Endothelial cell (in vitro differentiated cells): ENCODE measurements around the gene ENKD1. TPM values are rescaled to one million over a fixed set of nuclear protein-coding genes. Genes with fewer than 3 reads are reported as not detected.
A peak's percentile ranks its signal among the peaks of the same experiment; 100 is the strongest.

Experiments
- DNase-seq: peaks from one replicate; pipeline ENCODE4 v3.0.0; 2021; ENCODE audit warnings: low spot score
- H3K27ac Mint-ChIP-seq: one replicate; pipeline ENCODE4 v1.8.0; 2021; ENCODE audit warnings: mixed read lengths, inconsistent platforms; ENCODE audit not compliant: unreplicated experiment
- H3K27me3 Mint-ChIP-seq: one replicate; pipeline ENCODE4 v1.8.0; 2021; ENCODE audit warnings: mild to moderate bottlenecking, moderate library complexity, mixed read lengths, inconsistent platforms; ENCODE audit not compliant: unreplicated experiment
- H3K36me3 Mint-ChIP-seq: one replicate; pipeline ENCODE4 v1.8.0; 2021; ENCODE audit warnings: mild to moderate bottlenecking, low read depth, mixed read lengths, inconsistent platforms; ENCODE audit not compliant: unreplicated experiment
- H3K4me1 Mint-ChIP-seq: one replicate; pipeline ENCODE4 v1.8.0; 2021; ENCODE audit warnings: mild to moderate bottlenecking, mixed read lengths, inconsistent platforms; ENCODE audit not compliant: unreplicated experiment
- H3K4me3 Mint-ChIP-seq: one replicate; pipeline ENCODE4 v1.8.0; 2021; ENCODE audit warnings: mild to moderate bottlenecking, mixed read lengths, inconsistent platforms; ENCODE audit not compliant: unreplicated experiment
- H3K9me3 Mint-ChIP-seq: one replicate; pipeline ENCODE4 v1.8.0; 2021; ENCODE audit warnings: mixed read lengths, inconsistent platforms; ENCODE audit not compliant: unreplicated experiment
- total RNA-seq: library from RNA; stranded (reverse); fragmentation: NEBNext Ultra II Directional; extraction: Animal tissue kit (Norgen Biotek cat#: 25700); gene quantifications from one replicate; pipeline ENCODE4 v1.2.1, GENCODE V29; 2021; ENCODE audit not compliant: unreplicated experiment
- TF ChIP-seq, protein P1 (sequence below): fragments of 200-600 bp; sonication (generic); IDR thresholded peaks from one replicate; pipeline ENCODE4 v1.5.0; 2021; ENCODE audit warnings: antibody characterized with exemption; ENCODE audit not compliant: unreplicated experiment

The ENKD1 gene
- total RNA-seq, 1 donor from 2014 or later = 9.9 TPM

DNA sequence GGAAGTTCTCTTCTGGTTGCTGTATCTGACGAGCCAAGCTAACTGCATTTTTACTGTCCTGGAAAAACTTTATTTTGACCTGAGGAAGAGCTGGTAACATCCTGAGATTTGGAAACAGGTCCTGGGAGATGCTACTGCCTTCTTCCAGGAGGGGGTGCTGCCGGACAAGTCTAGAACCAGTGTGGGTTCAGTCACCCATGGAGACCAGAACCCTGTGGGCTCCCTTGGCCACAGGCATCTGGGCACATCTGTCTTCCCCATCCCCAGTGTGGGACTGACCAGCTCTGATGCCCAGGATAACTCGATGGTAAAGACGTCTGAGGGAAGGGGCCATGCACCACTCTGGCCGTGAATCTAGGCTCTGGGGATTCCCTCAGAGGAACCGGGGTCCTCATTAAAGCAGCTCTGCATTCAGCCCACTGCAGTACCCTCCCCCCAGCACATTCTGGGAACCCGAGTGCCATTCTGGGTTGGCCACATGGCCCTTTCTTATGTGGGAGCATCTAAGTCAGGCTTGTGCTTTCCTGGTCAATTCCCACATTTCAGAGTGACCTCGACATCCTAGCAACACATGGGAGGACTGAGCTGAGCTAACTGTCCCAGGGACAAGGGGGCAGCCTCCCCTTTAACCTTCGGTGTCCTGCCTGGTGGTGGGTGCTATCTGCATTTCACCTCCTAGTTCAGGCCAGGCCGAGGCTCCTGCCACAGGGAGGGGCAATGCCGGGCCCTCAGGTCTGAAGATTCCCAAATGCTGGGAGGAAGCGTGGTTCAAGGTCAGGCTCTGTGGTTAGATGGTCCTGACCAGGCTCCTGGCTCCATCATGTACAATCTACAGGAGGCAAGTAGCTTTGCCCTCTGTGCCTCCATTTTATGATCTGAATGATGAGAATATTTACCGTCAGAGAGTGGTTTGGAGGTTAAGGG, 6.5 kb upstream of the ENKD1 start:
- Mint-ChIP-seq H3K4me1 (peaks cover 30% of the 10 kb centered on the region), H3K36me3 (peaks cover 8% of the 10 kb centered on the region), H3K27ac (peak overlapping the region; percentile 87), H3K4me3 (peak overlapping the region; percentile 72), H3K27me3 (peaks cover 10% of the 10 kb centered on the region), H3K9me3 (no peaks in the 10 kb centered on the region)
- TF ChIP-seq, protein P1, sequence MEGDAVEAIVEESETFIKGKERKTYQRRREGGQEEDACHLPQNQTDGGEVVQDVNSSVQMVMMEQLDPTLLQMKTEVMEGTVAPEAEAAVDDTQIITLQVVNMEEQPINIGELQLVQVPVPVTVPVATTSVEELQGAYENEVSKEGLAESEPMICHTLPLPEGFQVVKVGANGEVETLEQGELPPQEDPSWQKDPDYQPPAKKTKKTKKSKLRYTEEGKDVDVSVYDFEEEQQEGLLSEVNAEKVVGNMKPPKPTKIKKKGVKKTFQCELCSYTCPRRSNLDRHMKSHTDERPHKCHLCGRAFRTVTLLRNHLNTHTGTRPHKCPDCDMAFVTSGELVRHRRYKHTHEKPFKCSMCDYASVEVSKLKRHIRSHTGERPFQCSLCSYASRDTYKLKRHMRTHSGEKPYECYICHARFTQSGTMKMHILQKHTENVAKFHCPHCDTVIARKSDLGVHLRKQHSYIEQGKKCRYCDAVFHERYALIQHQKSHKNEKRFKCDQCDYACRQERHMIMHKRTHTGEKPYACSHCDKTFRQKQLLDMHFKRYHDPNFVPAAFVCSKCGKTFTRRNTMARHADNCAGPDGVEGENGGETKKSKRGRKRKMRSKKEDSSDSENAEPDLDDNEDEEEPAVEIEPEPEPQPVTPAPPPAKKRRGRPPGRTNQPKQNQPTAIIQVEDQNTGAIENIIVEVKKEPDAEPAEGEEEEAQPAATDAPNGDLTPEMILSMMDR = no peak
- peak; percentile 77 for DNase-seq

DNA sequence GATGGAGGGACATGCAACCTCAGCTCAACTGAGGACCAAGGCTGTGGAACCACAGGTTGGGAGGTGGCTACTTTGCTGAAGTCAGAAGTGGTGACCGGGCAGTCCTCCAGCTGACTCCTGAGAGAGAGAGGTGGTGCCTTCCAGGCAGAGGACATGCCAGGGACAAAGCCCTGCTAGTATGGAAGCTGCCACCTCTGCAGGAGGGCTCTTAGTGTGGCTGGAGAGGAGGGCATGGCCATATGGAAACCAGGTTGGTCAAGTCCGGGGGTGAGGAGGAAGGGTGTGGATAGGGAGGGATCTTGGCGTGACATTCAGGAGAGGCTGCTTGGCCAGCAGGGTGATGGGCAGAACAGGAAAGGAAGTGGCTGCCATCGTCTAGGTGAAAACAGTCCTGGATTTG, 5.8 kb upstream of the ENKD1 start:
- Mint-ChIP-seq H3K4me3 (peak overlapping the region; percentile 72), H3K4me1 (peaks cover 30% of the 10 kb centered on the region), H3K36me3 (peaks cover 8% of the 10 kb centered on the region), H3K27me3 (peaks cover 10% of the 10 kb centered on the region), H3K27ac (peak overlapping the region; percentile 72), H3K9me3 (no peaks in the 10 kb centered on the region)
- DNase-seq = no peak
- TF ChIP-seq, protein P1 = no peak

DNA sequence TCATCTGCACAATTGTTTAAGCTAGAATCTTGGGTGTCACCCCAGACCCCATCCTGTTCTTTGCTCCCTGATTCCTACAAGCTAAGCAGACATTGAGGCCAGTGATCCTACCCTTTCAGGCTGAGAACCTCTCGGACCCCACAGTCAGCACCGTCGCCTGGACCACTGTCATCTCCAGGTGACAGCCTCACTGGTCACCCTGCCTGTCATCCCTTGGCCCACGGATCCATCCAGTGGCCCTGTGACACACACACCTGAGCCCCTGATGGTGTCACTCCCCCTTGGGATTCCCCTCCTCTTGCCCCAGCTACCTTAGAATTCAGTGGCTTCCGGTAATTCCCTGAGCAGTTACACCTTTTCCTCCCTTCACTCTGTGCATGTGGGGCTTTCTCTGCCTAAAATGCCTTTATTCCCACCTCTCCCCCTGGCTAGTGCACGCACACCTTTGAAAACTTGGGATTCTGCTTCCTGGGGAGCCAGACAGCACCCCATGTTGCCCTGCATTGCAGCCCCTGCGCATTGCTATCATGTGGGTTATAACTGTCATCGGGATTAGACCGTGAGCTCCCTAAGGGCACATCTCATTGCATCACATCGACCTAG, 3.0 kb upstream of the ENKD1 start:
- Mint-ChIP-seq H3K27me3 (peaks cover 13% of the 10 kb centered on the region), H3K27ac (no peak overlapping the region), H3K4me1 (peaks cover 29% of the 10 kb centered on the region), H3K36me3 (peaks cover 8% of the 10 kb centered on the region), H3K9me3 (no peaks in the 10 kb centered on the region), H3K4me3 (no peak overlapping the region)
- no peak for DNase-seq
- TF ChIP-seq, protein P1 = no peak

DNA sequence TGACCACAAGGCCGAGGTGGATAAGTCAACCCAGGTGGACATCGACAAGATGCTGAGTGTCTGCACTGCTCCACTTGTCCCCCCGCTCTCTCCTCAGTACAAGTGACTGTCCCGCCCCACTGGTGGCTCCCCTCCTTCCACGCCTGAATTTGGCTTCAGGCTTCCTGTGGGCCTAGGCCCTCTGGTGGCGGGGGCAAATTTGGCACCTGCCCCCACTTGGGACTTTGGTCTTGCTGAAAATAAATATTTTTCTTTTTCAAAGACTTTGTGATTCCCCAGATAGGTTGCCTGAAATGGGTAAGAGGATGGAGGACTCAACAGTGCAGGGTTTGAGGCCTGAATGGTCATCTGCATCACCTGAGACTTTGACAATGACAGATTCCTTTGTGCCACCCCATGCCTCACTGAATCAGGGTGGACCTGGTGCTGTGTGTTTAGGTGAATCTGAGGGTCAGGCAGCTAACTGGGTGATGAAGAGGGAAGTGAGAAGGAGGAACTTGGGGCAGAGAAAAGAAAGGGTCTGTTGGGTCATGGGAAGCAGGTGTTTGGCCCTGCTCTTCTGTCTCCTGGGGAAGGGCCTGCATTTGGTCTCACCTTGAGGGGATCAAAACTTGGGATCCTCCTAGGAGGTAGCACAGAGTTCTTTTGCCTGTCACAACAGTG, 2.1 kb upstream of the ENKD1 start:
- H3K36me3 Mint-ChIP-seq = peaks cover 14% of the 10 kb centered on the region
- H3K27me3 Mint-ChIP-seq = peaks cover 20% of the 10 kb centered on the region
- TF ChIP-seq, protein P1 = peak; percentile 2
- peak overlapping the region; percentile 45 for H3K27ac Mint-ChIP-seq
- no peak for DNase-seq
- peak overlapping the region; percentile 61 for H3K4me3 Mint-ChIP-seq
- peaks cover 27% of the 10 kb centered on the region for H3K4me1 Mint-ChIP-seq
- no peaks in the 10 kb centered on the region for H3K9me3 Mint-ChIP-seq
